NCI-H1105 treated with DMSO at 0.1 percent for 48 hours (cell line): ENCODE measurements around the gene KCNH6.
A peak's percentile ranks its signal among the peaks of the same experiment; 100 is the strongest.

Experiments
- DNase-seq: peaks from one replicate; lab custom pipeline; 2025; lab: John Stamatoyannopoulos, UW

The KCNH6 gene

GRCh38 chr17:63511331-63511730 is 11.8 kb upstream of the KCNH6 start:
- DNase-seq: no peak

- DNase-seq: no peak
Measured at GRCh38 chr17:63512388-63512787, 10.8 kb upstream of the KCNH6 start.

- no peak for DNase-seq
Measured at GRCh38 chr17:63512896-63513644, 10.1 kb upstream of the KCNH6 start.

GRCh38 chr17:63514477-63514876 is 8.7 kb upstream of the KCNH6 start:
- no peak for DNase-seq

GRCh38 chr17:63514974-63515373 is 8.2 kb upstream of the KCNH6 start:
- no peak for DNase-seq

GRCh38 chr17:63515426-63515825 is 7.7 kb upstream of the KCNH6 start:
- DNase-seq: no peak

- DNase-seq: no peak
Measured at GRCh38 chr17:63516910-63517824, 6.0 kb upstream of the KCNH6 start.

- DNase-seq: no peak
Measured at GRCh38 chr17:63517825-63518534, 5.2 kb upstream of the KCNH6 start.

- no peak for DNase-seq
Measured at GRCh38 chr17:63519116-63519881, 3.9 kb upstream of the KCNH6 start.

GRCh38 chr17:63519972-63520882 is 2.9 kb upstream of the KCNH6 start:
- DNase-seq: peak; percentile 94

- DNase-seq: no peak
Measured at GRCh38 chr17:63524051-63524450, 893 bp downstream of the KCNH6 start.

- no peak for DNase-seq
Measured at GRCh38 chr17:63525190-63525946, 2.2 kb downstream of the KCNH6 start.

- DNase-seq: no peak
Measured at GRCh38 chr17:63526861-63527260, 3.7 kb downstream of the KCNH6 start.

- no peak for DNase-seq
Measured at GRCh38 chr17:63528183-63528582, 5.0 kb downstream of the KCNH6 start.

- DNase-seq: no peak
Measured at GRCh38 chr17:63529711-63530556, 6.8 kb downstream of the KCNH6 start.

GRCh38 chr17:63530557-63531021 is 7.4 kb downstream of the KCNH6 start:
- DNase-seq: no peak

GRCh38 chr17:63531022-63531965 is 8.1 kb downstream of the KCNH6 start:
- no peak for DNase-seq
